Measurements from ENCODE around the gene SDK2. TPM values are rescaled to one million over a fixed set of nuclear protein-coding genes. Genes with fewer than 3 reads are reported as not detected.

Gene SDK2
- total RNA-seq, 1 donor from 2014 or later, result 11.2 TPM

DNA sequence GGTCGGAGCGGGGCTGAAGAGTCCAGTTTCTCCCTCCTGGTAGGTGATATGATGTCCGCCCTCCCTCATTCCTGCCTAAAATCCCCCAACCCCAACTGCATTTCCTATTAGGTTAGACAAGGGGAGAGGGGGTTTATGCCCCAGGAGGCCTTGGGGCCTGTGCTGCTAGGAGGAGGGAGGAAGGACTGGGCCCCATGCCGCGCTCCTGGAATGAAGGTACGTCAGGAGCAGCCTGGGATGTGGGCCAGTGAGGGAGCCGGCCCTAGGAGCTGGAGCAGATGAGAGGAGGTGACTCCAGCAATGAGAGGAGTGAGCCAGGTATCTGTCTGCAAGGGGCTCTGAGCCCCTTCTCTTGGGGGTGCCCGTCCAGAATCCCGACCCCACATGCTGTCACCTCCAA is 285.6 kb downstream of the SDK2 start:
- DNase-seq (ENCODE audit: low read depth), result no peak
- peaks cover 32% of the 10 kb centered on the region for H3K27me3 Mint-ChIP-seq (ENCODE audit: low read depth, unreplicated experiment)
- no peaks in the 10 kb centered on the region for H3K9me3 ChIP-seq (ENCODE audit: insufficient read depth, low read depth, low read length)
- no peak overlapping the region for H3K4me2 ChIP-seq (ENCODE audit: low read length)
- H3K9me3 Mint-ChIP-seq (ENCODE audit: unreplicated experiment), result no peaks in the 10 kb centered on the region
- H3K36me3 ChIP-seq (ENCODE audit: insufficient read depth, low read length), result no peaks in the 10 kb centered on the region
- H3K79me2 ChIP-seq (ENCODE audit: insufficient read depth, low read length), result no peaks in the 10 kb centered on the region
- no peaks in the 10 kb centered on the region for H3K36me3 Mint-ChIP-seq (ENCODE audit: low read depth, unreplicated experiment)
- no peak for FAIRE-seq
- H3K27ac ChIP-seq (ENCODE audit: low read depth, low read length), result no peak overlapping the region
- no peaks in the 10 kb centered on the region for H4K20me1 ChIP-seq (ENCODE audit: insufficient read depth, low read length)
- TF ChIP-seq CTCF (IDR thresholded peaks at IDR 0.05; ENCODE audit: insufficient read depth, low read depth, low read length) (no peak), EZH2 (IDR thresholded peaks at IDR 0.05; ENCODE audit: insufficient read depth, low read length) (no peak)
- no peak overlapping the region for H3K4me3 Mint-ChIP-seq (ENCODE audit: unreplicated experiment)
- H2AFZ ChIP-seq (ENCODE audit: low read depth, low read length), result no peak overlapping the region
- H3K4me3 ChIP-seq (ENCODE audit: insufficient read depth, low read depth, low read length), result no peak overlapping the region
- no peak overlapping the region for H3K27ac Mint-ChIP-seq (ENCODE audit: unreplicated experiment)
- peaks cover 4% of the 10 kb centered on the region for H3K4me1 ChIP-seq (ENCODE audit: insufficient read depth, low read length)
- H3K27me3 ChIP-seq (ENCODE audit: insufficient read depth, low read length), result no peaks in the 10 kb centered on the region
- peaks cover 4% of the 10 kb centered on the region for H3K4me1 Mint-ChIP-seq (ENCODE audit: low read depth, unreplicated experiment)
- H3K9ac ChIP-seq (ENCODE audit: low read length), result no peak overlapping the region

- Histone ChIP-seq H3K79me2 (ENCODE audit: insufficient read depth, low read length) (no peaks in the 10 kb centered on the region), H3K9ac (ENCODE audit: low read length) (no peak overlapping the region), H3K9me3 (ENCODE audit: insufficient read depth, low read depth, low read length) (no peaks in the 10 kb centered on the region), H3K27ac (ENCODE audit: low read depth, low read length) (no peak overlapping the region), H3K36me3 (ENCODE audit: insufficient read depth, low read length) (no peaks in the 10 kb centered on the region), H3K4me2 (ENCODE audit: low read length) (no peak overlapping the region), H3K27me3 (ENCODE audit: insufficient read depth, low read length) (no peaks in the 10 kb centered on the region), H2AFZ (ENCODE audit: low read depth, low read length) (no peak overlapping the region), H3K4me3 (ENCODE audit: insufficient read depth, low read depth, low read length) (no peak overlapping the region), H3K4me1 (ENCODE audit: insufficient read depth, low read length) (peaks cover 4% of the 10 kb centered on the region), H4K20me1 (ENCODE audit: insufficient read depth, low read length) (no peaks in the 10 kb centered on the region)
- Mint-ChIP-seq H3K4me1 (ENCODE audit: low read depth, unreplicated experiment) (peaks cover 4% of the 10 kb centered on the region), H3K9me3 (ENCODE audit: unreplicated experiment) (no peaks in the 10 kb centered on the region), H3K27me3 (ENCODE audit: low read depth, unreplicated experiment) (peaks cover 27% of the 10 kb centered on the region), H3K27ac (ENCODE audit: unreplicated experiment) (no peak overlapping the region), H3K36me3 (ENCODE audit: low read depth, unreplicated experiment) (no peaks in the 10 kb centered on the region), H3K4me3 (ENCODE audit: unreplicated experiment) (no peak overlapping the region)
- TF ChIP-seq EZH2 (IDR thresholded peaks at IDR 0.05; ENCODE audit: insufficient read depth, low read length), result no peak
- no peak for TF ChIP-seq CTCF (IDR thresholded peaks at IDR 0.05; ENCODE audit: insufficient read depth, low read depth, low read length)
- DNase-seq (ENCODE audit: low read depth) (no peak), FAIRE-seq (no peak)
Measured at GRCh38 chr17:73357981-73358380, 286.3 kb downstream of the SDK2 start.

DNA sequence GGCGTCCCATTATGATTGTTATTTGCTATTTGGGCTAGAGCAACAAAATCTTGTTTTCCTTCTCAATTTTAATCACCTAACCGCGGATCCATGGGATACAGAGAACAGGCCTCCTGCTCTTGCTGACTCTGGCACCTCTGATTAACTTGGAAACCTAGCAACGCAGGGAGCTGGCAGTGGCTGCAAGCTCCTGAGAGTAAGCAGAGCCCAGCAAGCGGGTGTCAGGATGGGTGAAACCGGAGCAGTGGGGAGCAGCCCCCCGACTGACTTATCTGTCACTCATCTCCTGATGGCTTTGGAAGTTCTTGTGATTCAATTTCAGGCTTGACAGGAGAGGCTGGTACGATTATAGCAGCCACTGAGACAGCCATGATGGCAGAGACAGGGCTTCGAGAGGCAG is 286.9 kb downstream of the SDK2 start:
- no peak overlapping the region for H3K9ac ChIP-seq (ENCODE audit: low read length)
- H3K4me2 ChIP-seq (ENCODE audit: low read length), result no peak overlapping the region
- no peak overlapping the region for H3K4me3 ChIP-seq (ENCODE audit: insufficient read depth, low read depth, low read length)
- no peaks in the 10 kb centered on the region for H4K20me1 ChIP-seq (ENCODE audit: insufficient read depth, low read length)
- no peaks in the 10 kb centered on the region for H3K9me3 Mint-ChIP-seq (ENCODE audit: unreplicated experiment)
- H2AFZ ChIP-seq (ENCODE audit: low read depth, low read length), result no peak overlapping the region
- peaks cover 4% of the 10 kb centered on the region for H3K4me1 ChIP-seq (ENCODE audit: insufficient read depth, low read length)
- H3K79me2 ChIP-seq (ENCODE audit: insufficient read depth, low read length), result no peaks in the 10 kb centered on the region
- H3K27ac Mint-ChIP-seq (ENCODE audit: unreplicated experiment), result no peak overlapping the region
- TF ChIP-seq EZH2 (IDR thresholded peaks at IDR 0.05; ENCODE audit: insufficient read depth, low read length) (no peak), CTCF (IDR thresholded peaks at IDR 0.05; ENCODE audit: insufficient read depth, low read depth, low read length) (no peak)
- H3K9me3 ChIP-seq (ENCODE audit: insufficient read depth, low read depth, low read length), result no peaks in the 10 kb centered on the region
- no peak overlapping the region for H3K4me3 Mint-ChIP-seq (ENCODE audit: unreplicated experiment)
- no peaks in the 10 kb centered on the region for H3K36me3 Mint-ChIP-seq (ENCODE audit: low read depth, unreplicated experiment)
- FAIRE-seq (no peak), DNase-seq (ENCODE audit: low read depth) (no peak)
- no peaks in the 10 kb centered on the region for H3K27me3 ChIP-seq (ENCODE audit: insufficient read depth, low read length)
- no peak overlapping the region for H3K27ac ChIP-seq (ENCODE audit: low read depth, low read length)
- peaks cover 4% of the 10 kb centered on the region for H3K4me1 Mint-ChIP-seq (ENCODE audit: low read depth, unreplicated experiment)
- H3K36me3 ChIP-seq (ENCODE audit: insufficient read depth, low read length), result no peaks in the 10 kb centered on the region
- H3K27me3 Mint-ChIP-seq (ENCODE audit: low read depth, unreplicated experiment), result peaks cover 23% of the 10 kb centered on the region
